ENCODE data around the gene GPSM3.
A peak's percentile ranks its signal among the peaks of the same experiment; 100 is the strongest.
"Not testable (repeated sequence)": the region's sequence is repeated elsewhere in the genome, so short reads cannot be mapped to it uniquely, and the experiment has no call there.

Gene GPSM3

DNA sequence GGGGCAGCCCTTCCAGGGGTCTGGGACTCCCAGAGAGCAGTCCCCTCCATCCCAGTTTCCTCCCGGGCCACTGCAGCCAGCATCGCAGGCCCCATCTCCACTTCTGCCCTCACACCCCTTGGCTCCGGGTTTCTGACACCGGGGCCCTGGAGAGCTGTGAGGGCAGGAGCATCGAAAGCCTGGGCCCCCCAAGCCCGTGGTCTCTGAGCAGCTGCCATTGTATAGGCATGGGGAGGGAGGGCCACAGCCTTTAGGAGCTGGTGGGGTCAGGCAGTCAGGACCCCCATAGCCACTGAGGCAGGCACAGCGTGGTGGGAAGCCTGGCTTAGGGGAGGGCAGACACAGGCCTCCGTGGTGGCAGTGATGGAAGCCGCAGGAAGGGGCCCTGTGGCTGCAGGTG, 9.7 kb upstream of the GPSM3 start:
- DNase-seq (ENCODE audit: low read depth): no peak

DNA sequence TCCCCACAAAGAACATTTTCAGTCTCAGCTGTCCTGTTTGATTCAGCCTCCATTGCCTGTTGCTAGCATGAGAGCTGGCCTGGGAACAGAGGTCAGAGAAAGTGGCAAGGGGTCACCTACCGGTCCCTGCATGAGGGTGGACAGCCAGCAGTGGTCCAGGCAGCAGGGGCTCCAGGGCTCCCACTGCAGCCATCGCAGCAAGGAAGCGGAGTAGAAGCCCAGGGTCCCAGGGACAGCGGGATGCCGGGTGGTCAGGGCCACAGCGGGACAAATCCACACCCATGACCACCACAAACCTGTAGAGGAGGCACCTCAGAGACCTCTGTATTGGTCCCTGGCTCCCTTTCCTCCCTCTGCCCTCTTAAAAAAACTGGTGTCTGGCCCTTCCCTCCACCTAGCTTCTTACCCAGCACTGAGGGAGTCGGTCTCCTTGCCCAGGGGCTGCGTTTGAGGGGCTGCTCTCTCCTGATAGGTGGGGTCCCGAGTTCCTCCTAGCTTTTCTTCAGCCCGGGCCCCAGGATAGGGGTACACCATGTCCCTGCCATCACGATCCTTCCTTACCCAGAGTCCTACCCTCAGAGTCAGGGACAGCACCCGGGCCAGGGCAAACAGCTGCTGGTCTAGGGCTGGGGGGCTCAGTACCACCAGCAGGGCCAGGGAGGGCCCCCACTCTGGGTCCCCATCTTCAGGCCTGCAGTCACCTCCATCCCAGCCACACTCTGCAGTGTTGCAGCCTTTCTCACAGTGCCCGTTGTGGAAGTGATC, 8.4 kb upstream of the GPSM3 start:
- no peak for DNase-seq (ENCODE audit: low read depth)

DNA sequence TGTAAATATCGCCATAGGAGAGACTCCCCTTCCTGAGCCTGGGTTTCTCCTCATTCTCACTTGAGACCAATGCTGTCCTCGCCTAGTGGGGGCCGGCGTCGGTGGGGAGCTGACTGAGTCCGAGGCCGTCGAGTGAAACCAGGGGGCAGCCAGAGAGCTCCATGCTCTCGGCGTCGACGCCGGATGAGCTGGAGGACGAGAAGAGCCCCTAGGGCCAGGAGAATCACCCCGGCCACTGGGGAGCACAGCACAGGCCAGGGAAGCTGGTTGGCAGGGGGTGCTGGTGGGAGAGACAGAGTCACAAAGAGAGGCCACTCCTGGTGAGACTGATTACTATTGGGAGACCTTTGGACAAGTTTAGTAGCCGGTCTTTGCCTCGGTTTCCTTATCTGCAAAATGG, 6.4 kb upstream of the GPSM3 start:
- DNase-seq (ENCODE audit: low read depth): no peak

DNA sequence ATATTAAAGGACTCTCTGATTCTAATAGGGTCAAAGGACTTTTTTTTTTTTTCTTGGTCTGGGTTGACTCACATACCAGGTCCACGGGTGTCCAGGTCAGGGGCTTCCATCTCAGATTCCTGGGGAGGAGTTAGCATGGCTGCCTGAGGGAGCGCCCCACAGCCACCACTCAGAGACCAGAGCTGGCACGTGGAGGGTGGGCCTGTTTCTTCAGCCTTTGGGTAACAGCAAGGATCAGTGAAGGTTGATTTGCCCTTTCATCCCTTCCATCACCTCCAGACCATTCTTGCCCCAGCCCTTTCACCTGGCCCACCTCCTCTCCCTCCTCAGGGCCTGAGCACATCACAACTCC, 5.9 kb upstream of the GPSM3 start:
- no peak for DNase-seq (ENCODE audit: low read depth)

DNA sequence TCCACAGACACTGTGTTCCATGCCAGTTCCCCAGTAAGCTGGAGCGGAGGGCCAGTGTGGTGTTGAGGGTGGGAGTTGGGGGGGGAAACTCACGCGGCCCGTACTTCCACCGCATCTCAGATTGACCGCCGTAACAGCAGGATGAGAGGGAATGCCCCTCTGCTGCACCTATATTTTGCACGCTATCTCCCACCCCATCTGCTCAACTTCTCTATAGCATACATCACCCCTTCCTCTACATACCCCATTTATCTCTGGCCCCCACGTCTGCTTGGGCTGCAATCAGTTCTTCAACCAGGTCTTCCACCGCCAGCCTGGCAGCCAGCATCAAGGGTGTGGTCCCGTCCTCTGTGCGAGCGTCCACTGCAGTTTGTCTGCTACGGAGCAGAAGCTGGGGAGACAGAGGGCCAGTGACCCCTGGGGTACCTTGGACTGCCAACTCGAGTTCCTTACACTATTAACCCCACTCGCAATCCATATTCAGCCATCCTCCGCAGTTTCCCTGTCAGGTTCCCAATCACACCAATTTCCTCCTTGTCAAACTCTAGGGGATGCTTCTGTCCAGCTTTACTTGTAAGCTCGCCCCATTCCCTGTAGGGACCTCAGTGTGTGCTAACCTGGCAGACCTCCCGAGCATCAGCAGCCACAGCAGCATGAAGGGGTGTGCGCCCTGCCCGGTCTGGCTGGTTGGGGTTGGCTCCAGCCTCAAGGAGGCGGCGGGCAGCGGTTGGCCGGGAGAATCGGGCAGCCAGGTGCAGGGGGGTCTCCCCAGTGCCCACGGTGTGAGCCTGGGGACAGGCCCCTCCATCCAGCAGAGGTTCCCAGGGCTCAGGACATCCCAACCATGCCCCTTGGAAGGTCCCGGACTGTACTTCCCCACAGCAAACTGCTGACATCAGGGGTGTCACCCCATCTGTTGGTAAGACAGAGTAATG, 4.5 kb upstream of the GPSM3 start:
- no peak for DNase-seq (ENCODE audit: low read depth)

DNA sequence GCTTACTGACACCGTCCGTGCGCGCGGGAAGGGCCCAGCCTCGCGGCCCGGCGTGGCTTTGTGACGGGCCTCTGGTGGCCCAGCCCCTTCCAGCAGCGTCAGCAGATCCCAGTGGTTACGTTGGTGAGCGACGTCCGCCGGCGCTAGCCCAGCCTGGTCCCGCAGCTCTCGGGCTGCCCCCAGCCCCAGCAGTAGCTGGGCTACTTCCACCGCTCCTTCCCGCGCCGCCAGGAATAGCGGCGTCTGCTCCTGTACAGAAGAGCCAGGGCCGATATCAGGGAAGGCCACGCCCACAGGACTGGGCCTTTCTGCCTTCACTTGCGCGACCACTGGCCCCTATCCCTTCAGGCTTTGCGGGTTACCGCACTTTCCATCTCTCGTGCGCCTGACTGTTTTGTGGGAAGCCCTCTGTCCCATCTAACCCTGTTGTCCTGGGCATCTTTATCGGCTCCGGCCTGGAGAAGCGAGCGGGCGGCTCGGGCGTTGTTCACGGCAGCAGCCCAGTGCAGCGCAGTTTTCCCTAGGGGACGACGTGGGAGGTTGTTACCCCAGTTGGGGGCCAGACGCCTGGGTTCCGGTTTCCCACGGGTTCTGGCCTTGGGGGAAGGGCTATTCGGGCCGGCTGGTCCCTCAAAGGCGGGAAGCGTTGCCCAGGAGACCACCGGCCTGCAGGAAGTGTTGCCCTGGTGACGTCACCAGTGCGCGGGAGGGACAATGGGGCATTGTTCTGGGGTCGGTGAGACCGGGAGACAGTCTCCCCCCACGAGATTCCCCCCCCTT, 3.6 kb upstream of the GPSM3 start:
- peak; percentile 75 for DNase-seq (ENCODE audit: low read depth)

DNA sequence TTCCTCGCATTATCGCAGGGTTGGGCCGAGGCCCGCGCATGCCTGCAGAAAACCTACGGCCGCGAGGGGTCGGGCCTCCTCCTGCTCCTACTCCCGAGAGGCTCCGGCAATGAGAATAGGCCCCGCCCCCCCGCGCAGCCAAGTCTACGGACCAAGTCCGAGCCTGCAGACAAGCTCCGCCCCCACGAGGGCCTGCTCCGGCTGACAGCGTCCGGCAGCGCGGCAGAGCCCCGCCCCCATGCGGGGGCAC, 3.1 kb upstream of the GPSM3 start:
- peak; percentile 99 for DNase-seq (ENCODE audit: low read depth)

DNA sequence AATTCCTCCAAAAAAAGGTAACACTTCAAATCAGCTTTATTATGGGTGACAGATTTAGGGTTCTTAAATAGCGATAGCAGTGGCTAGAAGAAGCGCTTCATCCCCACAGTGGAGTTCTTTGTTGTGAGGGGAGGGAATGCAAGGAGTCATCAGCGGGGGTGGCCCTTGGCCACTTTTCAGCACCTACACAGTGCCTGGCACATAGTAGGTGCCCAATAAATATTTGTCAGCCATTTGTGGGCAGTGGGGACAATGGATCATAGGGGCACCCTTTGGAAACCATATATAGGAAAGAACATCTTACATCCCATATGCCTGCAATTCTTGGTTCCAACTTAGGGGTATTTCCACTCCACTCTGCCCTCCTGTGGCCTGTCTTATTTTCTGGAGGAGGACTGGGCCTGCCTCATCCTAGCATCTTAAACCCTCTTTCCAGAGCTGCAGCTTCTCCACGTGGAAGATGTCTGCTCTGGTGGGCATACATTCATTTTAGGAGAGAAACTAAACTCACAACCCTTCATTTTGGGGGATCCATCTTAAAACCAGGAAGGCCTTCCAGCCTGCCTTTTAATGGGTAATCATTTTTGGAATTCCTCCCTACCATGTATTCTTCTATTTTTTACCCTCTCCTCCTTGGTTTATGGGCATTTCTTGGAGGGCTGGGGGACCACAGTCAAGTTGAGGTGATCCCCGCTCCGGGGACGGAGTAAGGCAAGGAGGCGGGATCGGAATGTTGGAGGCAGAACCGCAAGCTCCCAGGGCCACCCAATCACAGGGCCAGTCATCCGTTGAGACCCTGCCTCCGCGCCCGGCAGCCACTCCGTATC, 2.6 kb upstream of the GPSM3 start:
- no peak for DNase-seq (ENCODE audit: low read depth)

DNA sequence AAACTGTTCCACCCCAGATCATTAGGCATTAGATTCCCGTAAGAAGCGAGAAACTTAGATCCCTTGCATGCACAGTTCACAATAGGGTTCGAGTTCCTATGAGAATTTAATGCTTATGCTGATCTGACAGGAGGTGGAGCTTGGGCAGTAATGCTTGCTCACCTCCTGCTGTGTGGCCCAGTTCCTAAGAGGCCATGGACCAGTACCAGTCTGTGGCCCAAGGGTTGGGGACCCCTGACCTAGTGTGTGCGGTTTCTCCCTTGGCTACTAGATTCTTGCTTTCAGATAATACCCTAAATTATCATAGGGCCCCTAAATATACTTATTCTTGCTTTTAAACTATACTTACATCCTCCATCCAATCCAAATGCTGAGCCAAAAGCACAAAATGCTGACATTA, 1.9 kb upstream of the GPSM3 start:
- no peak for DNase-seq (ENCODE audit: low read depth)

DNA sequence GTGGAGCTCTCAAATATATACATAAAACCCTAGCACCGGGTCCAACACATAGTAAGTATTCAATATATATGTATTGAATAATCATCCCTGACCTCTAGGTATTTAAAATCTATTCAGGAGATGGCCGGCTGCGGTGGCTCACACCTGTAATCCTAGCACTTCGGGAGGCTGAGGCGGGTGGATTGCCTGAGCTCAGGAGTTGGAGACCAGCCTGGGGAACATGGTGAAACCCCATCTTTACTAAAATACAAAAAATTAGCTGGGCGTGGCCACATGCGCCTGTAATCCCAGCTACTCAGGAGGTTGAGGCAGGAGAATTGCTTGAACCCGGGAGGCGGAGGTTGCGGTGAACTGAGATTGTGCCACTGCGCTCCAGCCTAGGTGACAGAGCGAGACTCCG, 653 bp upstream of the GPSM3 start:
- DNase-seq (ENCODE audit: low read depth): not testable (repeated sequence)

DNA sequence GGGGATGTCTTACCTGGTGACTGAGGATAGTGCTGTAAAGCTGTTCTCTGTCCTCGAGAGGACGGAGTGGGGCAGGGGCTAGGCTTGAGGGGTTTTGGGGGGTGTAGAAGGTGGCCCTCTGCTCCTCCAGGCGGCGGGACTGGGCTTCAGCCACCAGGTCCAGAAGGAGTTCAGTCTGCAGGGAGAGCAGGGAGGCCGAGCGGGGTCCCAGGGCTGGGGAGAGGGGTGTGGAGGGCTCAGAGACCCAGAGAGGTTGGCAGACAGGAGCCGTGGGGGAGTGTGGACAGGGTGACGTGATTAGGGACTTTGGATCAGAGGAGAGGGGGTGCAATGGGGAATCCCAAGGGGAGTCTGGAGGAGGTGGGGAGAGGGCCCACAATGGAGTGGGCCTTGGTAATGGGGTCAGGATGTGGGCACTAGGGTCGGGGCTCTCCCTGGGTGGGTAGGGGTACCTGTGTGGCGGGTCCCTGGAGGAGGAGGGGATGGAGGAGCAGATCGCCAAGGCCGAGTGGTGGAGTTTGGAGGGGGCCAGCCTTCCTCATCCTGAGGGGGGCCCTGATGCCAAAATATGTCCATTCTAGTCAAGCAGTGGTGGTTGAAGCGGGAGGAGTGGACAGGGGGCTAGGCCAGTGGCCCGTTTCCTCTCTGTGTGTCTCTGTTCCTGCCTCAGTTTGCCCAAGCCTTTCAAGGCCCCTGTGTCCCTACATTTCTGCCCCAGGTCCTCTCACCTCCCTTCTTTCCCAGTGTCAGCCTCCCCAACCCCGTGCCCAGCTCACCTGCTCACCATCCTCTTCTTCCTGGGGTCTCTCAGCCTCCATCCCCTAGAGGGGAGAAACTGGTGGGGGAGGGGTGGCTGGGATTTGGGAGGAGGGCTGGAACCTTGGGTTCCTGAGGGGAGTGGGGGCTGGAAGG, 491 bp downstream of the GPSM3 start:
- DNase-seq (ENCODE audit: low read depth): no peak

DNA sequence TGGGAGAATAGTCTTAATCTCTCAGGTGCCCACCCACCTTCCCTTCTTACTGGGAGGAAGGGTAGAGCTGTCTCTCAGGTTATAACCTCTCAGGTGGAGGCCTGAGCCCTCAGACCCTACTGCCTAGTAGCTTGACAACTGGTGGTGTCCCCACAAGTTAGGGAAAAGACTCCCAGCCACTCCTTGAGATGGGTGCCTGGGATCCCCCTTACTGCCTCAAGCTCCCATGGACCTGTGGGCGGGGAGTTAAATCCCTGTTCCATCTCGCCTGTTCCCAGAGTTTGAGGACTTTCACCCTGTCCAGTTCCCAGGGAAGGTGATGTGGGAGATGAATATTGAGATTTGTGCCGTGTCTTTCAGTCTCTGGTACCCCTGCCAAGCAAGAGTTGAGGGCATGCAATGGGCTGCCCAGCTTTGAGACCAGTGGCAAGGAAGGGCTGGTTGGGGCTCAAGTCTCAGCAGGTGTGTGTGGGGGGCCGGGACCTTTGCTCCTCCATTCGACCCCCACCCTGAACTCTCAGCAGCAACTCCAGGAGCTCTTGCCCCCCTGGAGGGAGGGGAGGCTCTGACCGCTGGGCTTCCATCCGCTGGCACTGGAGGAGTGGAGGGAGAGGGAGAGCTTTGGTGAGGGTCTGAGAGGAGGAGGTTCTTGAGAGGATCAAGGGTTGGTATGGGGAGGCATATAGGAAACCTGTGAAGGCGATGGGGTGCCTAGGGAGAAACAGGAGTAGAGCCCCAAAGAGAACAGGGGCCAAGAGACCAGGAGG, 1.3 kb downstream of the GPSM3 start:
- DNase-seq (ENCODE audit: low read depth): no peak

DNA sequence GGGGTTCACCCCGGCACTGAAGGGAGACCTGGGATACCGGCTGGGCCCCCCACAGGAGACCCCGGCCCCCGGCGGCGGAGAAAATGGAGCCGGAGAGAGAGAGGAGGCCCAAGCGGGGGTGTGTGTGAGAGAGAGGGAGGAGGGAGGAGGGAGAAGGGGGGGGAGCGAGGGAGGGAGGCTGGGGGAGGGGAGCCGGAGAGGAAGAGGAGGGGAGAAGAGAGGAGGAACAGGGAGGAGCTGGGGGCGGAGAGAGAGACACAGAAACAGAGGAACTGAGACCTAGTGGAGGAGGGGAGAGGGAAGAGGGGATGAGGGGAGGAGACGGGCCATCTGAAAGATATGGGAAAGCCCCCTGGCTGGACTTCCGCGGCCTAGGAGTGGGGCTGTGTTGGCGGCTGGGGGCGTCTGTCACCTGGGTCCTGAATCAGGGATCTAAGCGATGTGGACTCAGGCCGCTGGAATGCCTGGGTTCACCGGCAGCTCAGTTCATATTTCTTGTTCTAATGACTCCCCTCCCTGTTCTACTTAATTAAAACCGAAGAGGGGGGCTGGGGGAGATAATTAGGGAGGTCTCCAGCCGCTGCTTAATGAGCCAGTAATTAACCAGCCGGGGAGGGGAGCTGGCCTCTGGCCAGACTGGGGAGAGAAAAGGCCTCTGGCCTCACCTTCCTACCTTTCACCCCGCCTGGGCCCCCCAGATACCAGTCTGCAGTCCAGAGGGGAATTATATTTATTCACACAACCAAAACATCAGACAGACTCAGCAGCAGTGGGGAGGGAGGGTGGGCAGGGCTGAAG, 2.2 kb downstream of the GPSM3 start, which contains the start of gene PBX2:
PBX2 (minus strand) TSS at position 149 of the 798 bp plus-strand sequence. CDS start 287 bp downstream, outside the sequence.
- DNase-seq (ENCODE audit: low read depth): peak; percentile 95

DNA sequence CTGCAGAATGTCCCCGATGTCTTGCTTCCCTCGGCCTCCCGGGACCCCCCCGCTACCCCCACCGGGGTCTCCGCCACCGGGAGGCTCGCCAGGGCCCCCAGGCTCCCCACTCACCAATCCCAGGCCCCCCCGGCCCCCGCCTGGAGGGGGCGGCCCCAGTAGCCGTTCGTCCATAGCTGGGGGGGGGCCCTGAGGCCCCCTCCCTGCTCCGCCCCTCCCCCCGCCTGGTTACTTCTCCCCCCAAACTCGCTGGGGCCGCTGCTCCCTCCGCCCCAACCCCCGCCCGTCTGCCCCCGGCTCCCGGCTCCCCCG, 2.7 kb downstream of the GPSM3 start:
- DNase-seq (ENCODE audit: low read depth): no peak

DNA sequence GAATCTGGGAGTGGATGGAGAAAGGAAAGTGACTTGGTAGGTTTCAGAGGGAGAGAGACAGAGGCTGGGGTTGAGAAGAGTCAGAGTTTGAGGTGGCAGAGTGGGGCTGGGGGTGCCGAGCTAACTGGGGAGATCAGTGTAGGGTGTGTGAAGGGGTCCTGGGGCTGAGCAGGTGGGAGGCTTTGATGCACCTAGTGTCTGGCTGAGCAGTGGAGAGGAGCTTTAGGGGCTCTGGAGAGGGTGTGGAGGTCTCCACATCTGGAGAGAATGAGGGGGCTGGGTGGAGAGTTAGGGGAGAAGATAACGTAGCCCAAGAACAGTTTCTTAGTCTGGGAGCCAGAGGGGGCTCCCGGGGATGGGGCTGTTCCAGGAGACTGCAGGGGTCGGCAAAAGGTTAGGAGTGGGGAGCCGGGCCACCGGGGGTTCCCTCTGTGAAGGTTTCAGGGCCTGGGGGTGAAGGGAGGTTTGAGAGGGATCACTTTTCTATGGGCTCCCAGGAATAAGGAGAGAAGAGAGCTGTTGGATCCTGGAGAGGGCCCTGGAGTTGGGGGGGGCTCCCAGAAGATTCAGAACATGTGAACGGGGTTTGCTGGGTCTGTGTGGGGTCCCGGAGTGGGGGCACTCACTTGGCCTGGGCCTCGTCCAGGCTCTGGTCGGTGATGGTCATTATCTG, 3.2 kb downstream of the GPSM3 start:
- no peak for DNase-seq (ENCODE audit: low read depth)

DNA sequence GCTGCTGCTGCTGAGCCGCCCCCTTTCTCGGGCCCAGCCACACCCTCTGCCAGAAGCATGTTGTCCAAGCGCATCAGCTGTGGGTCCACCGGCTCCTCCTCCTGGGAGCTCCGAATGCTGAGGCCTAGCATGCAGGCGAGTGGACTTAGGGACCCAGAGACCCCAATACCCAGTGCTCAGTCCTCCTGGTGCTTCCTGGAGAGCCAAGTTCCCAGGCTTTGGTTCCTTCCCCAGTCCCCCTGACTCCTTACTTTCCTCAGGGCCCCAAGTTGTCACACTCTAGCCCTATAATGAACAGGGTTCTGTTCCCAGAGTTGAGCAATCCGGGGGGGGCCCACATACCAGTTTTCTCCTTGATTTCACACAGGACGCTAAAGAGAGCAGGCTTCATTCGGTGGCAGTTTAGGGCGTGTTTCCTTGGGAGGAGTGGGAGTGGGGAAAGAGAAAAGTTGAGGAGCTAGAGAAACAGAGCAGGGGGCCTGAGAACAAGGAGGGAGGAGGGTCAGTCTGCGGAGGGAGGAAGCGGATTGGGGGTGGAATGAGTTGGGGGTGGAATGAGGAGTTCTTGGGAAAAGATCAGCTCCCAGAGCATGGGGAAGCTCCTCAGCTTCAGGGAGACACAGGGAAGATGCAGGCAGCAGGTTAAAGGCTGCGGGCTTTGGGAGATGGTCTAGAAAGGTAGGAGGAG, 3.9 kb downstream of the GPSM3 start:
- DNase-seq (ENCODE audit: low read depth): no peak

DNA sequence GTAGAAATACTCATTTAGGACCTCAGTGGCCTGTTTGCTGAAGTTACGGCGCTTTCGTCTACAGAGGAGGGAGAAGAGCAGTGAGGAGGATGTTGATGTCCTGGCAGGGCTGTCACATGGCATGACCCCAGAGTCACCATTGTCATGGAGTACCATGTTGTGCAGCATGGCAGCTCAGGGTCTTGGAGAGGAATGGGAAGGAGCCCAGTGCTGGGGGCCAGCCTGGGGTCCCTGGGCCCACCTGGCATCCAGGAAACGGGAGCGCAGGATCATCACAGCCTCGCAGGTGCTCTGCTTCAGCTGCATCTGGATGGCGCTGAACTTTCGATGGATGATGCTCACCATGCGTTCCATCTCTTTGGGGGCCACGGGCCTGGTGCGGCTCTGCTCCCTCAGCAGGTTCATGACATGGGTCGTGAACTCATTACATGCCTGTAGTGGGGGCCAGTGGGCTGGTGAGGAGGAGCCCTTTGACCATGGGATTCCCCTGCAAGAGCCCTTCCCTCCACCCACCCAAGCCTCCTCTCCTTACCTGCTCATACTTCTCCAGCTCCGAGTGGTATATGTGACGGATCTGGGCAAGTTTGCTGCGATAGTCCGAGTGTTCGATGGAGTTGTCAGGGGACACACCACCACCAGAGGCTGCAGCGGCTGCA, 4.6 kb downstream of the GPSM3 start:
- not testable (repeated sequence) for DNase-seq (ENCODE audit: low read depth)
